ENCODE data around the gene SSBP4.
A peak's percentile ranks its signal among the peaks of the same experiment; 100 is the strongest.

The SSBP4 gene

DNA sequence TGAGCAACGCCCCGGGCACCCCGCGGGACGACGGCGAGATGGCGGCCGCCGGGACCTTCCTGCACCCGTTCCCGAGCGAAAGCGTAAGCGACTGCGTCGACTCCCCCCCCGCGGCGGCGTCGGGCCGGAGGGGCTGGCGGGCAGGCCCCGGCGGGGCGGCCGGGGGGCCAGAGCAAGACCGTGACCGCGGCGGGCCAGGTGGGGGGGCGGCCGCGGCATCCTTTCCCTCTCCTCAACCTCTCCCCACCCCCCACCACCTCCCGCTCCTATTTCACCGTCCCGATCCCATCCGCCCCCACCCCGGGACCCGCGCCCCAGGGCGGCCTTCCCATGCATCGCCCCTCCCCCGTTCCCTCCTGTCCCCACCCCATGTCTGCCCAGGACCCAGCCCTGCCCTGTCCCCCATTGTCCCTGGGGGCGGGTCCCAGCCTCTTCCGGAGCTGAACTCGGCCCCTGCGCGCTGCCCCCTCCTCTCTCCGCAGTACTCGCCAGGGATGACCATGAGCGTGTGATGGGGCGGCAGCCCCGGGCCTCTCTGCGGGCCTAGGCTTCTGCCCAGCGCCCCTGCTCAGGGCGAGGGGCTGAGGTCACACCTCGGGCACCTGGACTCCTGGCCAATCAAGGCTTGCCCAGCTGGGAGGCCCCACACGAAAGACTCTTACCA is 14.7 kb downstream of the SSBP4 start:
- DNase-seq (ENCODE audit: low read depth in 2 of 2) = no peak

DNA sequence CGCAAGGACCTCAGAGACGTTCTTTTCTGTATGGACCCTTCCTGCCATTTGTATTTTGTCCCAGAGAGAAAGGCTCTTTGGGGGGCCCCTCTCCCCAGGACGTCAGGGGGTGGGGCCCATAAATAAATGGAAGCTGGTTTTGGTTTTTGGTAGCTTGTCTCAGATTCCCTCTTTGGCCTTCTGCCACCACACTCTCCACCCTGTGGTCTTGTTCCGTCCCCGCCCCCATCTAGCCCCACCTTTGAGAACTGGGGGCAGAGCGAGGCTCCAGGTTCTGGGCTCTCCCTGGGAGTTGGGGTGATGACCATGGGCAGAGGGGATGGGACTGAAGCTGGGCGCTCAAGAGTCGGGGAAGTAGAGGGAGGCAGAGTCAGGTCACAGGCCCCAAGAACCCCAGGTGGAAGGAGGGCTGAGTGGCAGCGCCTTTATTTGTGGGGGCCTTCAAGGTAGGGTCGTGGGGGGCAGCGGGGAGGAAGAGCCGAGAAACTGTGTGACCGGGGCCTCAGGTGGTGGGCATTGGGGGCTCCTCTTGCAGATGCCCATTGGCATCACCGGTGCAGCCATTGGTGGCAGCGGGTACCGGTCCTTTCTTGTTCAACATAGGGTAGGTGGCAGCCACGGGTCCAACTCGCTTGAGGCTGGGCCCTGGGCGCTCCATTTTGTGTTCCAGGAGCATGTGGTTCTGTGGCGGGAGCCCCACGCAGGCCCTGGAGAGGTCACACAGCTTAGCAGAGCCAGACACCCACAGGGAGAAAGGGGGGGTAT is 15.4 kb downstream of the SSBP4 start:
- no peak for DNase-seq (ENCODE audit: low read depth in 2 of 2)

DNA sequence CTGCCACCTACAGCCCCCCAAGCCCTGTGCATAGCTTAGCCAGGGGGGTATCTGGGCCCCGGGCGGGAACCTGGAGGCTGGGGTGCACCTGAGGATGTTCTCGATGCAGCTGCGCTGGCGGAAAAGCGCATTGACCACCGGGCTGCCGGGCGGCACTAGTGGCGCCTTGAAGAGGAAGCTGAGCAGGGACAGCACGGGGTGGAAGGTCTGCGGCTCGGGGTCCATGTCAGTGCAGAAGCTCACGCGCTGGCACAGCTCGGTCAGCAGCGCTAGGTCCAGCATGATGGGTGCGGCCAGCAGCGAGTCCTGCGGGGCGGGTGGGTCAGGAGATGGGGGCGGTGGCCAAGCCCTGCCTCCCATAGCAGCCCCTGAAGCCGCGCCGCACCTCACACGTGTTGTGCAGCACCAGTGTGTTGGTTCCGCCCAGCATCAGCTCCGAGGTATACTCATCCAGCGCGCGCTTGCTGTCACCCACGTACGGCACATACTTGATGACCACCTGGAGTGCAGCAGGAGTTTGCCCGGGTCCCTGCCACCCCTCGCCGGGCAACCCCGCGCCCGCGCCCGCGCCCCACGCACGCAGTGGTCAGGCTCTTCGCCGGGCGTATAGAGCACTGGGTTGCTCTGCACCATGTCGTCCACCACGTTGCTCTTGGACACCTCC is 16.1 kb downstream of the SSBP4 start:
- DNase-seq (ENCODE audit: low read depth in 2 of 2) = no peak

DNA sequence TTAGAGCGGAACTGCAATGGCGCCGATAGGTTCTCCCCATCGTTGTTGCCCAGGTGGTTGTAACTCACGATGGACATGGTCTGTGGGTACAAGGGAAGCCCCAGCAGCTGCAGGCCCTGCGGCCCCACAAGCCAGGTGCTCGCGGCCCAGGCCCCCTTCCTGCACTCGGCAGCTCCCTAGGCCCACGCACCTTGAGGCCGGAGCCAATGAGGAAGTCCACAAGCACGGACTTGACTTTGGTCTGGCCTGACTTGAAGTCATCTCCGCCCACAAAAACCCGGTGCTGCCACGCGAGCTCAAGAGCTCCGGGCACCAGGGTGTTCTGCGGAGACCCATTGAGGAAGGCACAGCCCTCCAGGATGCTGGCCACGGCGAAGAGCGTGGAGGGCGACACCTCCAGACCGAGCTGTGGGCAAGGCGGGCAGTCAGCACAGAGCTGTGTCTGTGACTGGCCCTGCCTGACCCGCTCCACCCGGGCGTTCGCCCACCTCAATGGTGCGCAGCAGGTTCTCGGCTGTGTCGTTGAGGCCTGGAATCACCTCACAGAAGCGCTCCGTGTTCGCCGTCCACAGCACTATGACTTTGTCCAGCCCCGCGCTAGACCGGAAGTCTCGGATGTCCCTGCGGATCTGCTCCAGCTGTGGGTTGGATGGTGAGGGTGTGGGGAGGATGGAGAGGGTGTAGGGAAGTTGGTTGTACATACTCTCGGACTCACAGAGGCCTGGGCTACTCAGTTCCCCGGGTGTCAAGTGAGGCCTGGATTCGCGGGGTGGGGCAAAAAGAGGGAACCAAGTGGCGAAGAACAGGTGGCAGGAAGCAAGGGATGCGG is 16.9 kb downstream of the SSBP4 start:
- DNase-seq (ENCODE audit: low read depth in 2 of 2) = no peak

DNA sequence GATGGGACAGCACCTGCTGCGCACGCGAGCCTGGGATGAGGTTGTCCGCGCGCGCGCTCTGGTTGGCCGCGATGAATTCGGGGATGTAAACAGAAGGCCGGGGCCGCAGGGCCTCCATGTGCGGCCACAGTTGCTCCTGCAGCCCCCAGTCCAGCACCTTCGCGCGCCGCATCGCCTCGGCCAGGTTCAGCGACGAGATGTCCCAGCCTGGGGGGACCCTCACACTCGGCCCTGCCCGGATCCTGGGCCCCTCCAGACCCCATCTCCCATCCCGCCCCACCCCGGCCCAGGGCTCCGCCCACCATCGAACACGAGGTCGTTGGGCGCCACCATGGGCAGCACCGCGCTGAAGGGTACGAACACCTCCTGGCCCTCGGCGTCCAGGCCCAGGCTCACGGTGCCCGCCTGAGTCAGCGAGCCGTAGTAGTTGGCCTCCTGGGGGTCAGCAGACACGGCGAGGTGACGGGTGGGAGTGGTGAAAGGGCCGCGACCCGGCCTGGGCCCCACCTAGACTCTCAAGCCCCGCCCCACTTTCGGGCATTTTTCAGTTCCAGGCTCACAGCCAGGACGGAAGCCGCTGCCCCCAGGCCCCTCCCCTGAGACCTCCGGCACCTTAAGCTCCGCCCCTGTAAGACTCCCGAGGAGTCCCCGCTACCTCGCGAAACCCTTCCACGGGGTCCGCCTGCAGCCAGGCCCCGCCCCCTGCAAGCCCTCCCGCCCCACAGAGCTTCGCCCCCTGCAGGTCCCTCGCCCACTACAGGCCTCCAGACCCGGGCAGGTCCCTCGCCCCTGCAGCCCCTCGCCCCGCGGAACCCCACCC is 17.7 kb downstream of the SSBP4 start:
- DNase-seq (ENCODE audit: low read depth in 2 of 2) = peak; percentile 75 to 83

DNA sequence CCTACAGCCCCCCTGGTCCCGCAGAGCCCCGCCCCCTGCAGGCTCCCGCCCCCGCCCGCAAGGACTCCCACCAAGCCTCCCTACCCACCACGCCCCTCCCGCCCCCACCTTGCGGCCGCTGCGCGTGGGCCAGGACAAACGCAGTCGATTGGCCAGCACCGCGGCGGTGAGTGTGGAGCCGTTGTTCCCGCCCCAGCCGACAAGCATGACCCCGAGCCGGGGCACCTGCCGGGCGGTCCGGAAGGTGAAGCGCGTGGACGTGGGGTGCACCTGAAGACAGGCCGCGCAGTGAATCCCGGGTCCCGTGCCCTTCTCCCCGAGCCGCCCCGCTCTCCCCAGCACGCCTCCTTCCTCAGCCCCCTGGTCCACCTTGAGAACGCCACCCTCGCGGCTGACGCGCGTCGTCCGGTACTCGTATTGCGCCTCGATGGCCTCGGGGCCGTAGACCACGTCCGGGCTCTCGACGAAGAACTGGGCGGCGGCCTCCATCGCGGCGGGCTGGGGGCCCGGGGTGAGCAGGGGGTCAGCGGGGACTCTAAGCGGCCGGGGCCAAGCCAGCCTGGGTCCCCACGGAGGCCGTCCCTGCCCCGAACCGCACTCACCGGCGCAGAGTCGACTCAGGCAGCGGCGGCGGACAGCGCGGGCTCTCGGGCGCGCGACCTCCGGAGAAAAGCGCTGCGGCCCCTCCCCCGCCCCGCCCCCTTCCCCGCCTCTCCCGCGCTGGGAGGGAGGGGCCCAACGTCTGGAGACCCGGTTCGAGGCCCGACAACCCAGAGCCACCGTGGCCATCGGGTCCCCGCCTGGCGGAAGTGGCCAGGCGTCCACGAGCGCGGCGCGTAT is 18.5 kb downstream of the SSBP4 start, which contains the start of gene ISYNA1:
Gene ISYNA1 (minus strand): TSS at position 643 of the 840 bp plus-strand sequence. CDS start 154 bp downstream, at position 489.
- DNase-seq (ENCODE audit: low read depth in 2 of 2) = peak; percentile 53 to 74

DNA sequence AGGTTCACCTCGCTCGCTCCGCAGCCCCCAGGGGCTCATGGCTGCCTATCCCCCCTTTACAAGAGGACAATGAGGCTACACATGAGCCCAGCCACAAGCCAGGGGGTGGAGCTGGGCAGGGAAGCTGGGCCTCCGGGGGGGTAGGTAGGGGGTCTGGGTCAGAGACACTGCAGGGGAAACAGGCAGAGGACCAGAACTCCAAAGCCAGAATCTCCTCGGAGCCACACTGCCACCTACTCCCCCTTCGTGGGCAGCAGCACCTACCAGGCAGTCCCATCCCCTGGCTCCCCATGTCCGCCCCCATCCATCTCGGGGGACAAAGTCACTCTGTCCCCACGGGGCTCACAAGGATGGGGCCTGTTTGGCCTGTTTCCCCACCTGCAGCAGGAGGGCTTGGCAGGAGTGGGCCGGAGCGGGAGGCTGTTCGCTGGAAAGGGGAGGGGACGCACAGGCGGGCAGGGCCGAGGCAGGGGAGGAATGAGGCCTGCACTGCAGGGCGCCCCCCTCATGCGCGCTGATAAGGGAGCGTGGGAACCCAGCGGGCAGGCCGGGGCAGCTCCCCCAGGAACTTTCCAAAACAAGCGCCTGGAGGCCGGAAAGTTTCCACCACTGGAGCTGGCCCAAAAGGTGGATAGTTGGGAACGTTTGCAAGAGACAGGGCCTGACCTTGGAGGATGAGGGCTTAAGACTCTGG is 19.3 kb downstream of the SSBP4 start:
- no peak for DNase-seq (ENCODE audit: low read depth in 2 of 2)

DNA sequence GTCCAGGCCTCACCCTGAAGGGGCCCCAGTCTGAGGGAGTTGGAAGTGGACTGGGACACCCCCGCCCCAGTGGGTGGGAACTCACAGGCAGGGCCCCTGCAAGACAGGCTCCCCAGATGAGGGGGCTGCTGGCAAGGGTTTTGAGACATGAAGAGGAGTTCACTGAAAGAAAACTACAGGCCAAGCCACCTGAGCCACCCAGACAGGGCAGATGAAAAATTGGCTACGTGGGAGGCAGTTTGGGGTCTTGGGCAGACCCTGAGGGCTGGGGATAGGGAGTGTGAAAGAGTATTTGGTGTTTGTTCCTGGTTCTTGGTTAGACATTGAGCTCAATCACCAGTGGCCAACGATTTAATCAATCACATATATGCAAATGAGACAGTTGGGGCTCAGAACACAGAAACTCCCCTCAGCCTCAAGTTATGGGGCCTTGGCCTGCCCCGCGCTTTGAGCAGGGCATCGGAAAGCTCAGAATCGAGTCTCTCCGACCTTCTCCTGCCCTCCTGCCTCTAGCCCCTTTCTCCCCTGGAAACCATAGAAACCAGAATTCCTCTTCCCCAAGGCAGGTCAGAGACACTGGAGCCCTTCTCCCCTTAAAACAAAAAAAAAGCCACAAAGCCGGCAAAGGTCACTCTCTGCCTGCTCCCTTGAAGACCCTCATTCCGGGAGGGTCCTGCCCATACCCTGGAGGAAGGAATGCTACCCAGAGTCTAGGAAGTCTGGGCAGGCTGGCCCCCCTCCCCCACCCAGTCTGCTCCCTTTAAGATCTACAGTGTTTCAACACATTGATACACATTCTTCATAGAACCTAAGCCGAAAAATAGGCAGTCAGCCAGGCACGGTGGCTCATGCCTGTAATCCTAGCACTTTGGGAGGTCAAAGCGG is 20.1 kb downstream of the SSBP4 start:
- no peak for DNase-seq (ENCODE audit: low read depth in 2 of 2)

DNA sequence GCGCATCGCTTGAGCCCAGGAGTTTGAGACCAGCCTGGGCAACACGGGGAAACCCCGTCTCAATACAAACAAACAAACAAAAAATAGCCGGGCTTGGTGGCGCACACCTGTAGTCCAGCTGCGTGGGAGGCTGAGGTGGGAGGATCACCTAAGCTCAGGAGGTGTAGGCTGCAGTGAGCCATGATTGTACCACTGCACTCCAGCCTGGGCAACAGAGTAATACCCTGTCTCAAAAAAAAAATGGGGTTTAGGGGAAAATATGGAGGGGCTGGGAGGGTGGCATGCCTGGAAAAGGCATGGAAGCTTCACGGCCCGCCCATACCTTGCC is 20.7 kb downstream of the SSBP4 start:
- DNase-seq (ENCODE audit: low read depth in 2 of 2) = no peak

DNA sequence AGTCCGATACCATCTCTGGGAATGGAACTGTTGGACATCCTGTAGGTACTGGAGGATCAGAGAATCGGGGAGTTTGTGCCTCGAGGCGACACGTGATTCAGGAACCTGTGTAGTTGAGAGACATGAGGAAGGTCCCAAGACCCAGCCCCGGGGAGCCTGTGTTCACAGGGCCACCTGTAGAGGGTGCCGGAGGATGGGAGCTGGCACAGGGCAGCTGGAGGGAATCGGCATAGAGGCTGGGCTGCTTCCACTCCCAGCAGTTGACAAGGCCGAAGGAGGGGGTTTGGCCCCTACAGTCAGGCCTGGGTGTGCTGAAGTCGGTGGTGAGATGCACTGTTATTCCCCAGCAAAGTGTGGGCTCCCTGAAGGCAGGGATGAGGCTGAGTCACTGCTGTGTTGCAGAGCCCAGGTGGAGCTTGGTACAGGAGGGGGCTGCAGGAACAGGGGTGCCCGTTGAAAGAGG is 21.2 kb downstream of the SSBP4 start:
- DNase-seq (ENCODE audit: low read depth in 2 of 2) = no peak

DNA sequence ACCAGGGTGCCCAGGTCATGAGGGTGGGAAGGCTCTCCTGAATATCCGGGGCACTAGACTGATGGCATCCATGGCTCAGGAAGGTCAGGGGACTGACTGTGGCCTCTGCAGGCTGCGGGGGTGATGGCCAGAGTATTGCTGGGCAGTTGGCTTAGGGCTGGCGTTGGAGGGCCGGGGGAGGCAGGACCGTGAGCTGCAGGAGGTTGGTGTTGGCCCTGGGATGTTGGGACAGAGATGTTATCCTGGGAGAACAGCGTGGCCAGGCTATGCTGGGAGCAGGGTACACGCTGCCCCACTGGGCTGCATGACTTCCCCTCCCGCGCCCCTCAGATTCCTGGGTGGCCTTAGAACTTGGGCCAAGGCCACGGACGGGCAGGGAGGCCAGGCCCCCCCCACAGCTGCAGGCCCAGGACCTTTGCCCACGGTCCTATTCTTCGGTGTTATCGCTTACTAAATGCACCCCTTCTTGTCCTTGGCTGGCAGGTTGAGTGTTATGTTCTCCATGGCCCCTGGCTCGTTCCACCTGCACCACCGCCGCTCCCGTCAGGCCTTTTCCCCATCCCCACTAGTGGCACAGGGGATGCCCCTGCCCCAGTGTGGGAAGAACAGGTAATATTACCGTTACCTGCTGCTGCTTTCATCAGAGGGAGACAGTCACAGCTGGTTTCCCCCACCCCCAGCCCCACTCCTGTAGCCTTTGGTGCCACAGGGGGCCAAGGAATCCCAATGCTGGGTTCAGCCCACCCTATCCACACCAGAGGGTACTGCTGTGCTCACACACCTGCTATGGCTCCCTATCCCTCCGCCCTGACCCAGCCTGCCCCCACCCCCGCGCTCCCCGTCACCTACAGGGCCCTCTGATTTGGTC is 22.0 kb downstream of the SSBP4 start:
- no peak for DNase-seq (ENCODE audit: low read depth in 2 of 2)

DNA sequence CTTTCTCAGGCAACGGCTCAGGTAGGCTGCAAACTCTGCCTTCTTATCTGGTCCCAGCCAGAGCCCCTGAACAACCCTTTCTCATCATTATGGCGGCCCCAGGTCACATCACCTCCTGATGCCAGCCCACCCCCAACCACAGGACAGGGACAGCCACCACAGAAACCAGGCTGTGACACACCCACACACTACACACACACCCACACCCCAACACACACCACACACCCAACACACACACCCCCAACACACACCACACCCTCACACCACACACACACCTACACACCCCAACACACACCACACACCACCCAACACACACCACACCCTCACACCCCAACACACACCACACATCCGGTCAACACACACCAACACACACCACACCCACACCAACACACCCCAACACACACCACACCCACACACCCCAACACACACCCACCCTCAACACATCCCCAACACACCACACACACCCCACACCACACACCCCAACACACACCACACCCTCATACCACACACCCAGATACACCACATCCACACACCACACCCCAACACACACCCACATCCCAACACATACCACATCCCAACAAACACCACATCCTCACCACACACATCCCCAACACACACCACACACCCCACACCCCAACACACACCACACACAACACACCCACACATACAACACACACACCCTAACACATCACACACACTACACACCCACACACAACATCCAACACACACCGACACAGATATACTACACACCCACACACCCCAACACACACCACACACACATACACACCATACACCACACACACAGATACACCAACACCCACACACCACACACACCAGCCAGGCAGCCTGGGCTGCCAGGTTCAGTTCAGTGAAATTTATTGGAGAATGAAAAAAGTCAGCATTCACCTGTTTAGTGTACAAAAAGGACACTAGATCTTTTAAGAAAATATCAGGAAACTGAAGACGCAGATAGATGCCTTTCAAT is 22.9 kb downstream of the SSBP4 start:
- DNase-seq (ENCODE audit: low read depth in 2 of 2) = no peak

DNA sequence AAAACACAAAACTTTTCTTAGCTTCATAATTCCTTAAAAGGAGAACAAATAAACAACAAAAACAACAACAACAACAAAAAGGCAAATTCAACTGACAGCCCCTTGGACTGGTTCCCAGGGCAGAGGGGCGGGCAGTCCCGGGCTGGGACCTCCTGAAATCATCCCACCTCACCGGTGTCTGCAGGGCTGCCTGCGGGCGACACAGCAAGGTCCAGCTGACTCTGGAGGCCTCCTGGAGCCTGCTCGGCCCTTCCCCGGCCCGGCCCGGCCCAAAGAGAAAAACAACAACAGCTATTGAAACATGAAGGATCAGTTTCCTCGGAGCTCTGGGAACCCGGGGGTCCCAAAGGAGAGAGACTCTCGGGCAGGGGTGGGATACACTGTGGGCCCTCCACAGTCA is 23.7 kb downstream of the SSBP4 start:
- DNase-seq (ENCODE audit: low read depth in 2 of 2) = no peak

DNA sequence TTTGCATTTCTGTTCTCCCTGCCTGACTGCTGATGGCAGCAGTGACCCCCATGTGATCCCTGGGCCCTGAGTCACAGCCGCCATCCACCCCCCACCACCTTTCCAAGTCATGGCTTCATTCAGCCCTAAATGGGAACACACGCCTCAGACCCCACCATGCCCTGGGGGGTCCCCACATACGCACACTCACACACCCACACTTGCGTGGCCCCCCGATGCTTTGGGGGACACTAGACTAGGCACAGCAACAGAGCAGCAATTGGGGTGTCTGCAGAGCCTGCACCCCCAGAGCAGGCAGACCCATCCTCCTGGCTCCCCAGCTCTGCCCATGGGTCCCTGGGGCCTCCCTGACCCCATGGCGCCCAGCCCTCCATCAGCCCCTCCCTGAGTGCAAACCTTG is 24.2 kb downstream of the SSBP4 start:
- DNase-seq (ENCODE audit: low read depth in 2 of 2) = no peak

DNA sequence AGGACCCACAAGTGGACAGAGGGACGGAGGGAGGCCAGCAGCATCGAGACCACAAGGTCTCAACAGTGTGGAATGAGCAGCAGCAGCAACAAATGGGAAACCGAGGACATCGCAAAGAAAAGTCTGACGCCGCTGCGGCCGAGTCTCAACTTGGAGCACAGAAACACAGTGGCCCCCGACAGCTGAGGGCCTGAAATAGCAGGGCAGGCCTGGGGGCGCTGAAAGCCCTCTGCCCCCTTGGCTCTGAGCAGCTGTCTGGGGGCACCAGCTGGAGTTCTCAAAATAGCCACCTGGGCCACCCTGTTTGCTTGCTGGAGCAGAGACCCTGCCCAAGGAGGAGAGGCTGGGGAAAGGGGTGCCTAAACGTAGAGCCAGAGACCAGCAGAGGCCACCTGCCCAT is 24.6 kb downstream of the SSBP4 start:
- DNase-seq (ENCODE audit: low read depth in 2 of 2) = no peak

DNA sequence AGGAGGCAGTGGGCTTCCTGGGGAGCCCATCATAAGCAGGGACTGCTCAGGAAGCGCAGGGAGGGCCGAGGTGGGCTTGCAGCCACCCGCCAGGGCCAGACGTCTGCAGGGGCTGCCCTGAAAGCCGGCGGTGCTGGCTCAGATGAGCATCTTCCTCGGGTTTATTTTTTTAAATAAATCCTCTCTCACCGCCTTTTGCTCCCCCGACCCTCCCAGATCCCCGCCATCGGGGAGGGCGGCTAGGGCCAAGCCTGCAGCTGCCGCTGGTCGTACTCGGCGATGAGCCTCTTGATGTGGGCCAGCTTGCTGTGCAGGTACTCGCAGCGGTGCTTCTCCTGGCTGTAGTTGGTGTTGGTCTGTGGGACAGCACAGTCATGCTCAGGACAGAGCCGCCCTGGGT is 25.3 kb downstream of the SSBP4 start:
- no peak for DNase-seq (ENCODE audit: low read depth in 2 of 2)
